AG04449 (cell line): Measurements from ENCODE around the gene TDRD5.

Source experiments
- CTCF ChIA-PET: fragments of 350-600 bp; formaldehyde crosslinking; extraction: SDS; loops from one replicate; lab custom pipeline; 2021; ENCODE audit warnings: antibody characterized with exemption; lab: Yijun Ruan, JAX
- POLR2A ChIA-PET: fragments of 400-600, 350-600 bp; formaldehyde crosslinking; extraction: SDS; loops from one replicate; lab custom pipeline; 2020; ENCODE audit warnings: antibody characterized with exemption, inconsistent platforms; lab: Yijun Ruan, JAX
- DNase-seq: peaks from one replicate; pipeline ENCODE4 v3.0.0-alpha.2; 2010; ENCODE audit warnings: low read depth, low spot score
- H3K4me3 ChIP-seq: 2 replicates; pipeline ENCODE4 v1.5.1; 2011; ENCODE audit warnings: low read depth, mild to moderate bottlenecking, control low read depth, low read length
- TF ChIP-seq, protein P1 (sequence below): IDR thresholded peaks from one replicate; pipeline ENCODE4 v1.5.1; 2011; ENCODE audit warnings: mild to moderate bottlenecking, moderate library complexity, low read length, control low read depth, inconsistent platforms; ENCODE audit not compliant: insufficient read depth; ENCODE audit errors: missing control alignments

The TDRD5 gene, protein sequence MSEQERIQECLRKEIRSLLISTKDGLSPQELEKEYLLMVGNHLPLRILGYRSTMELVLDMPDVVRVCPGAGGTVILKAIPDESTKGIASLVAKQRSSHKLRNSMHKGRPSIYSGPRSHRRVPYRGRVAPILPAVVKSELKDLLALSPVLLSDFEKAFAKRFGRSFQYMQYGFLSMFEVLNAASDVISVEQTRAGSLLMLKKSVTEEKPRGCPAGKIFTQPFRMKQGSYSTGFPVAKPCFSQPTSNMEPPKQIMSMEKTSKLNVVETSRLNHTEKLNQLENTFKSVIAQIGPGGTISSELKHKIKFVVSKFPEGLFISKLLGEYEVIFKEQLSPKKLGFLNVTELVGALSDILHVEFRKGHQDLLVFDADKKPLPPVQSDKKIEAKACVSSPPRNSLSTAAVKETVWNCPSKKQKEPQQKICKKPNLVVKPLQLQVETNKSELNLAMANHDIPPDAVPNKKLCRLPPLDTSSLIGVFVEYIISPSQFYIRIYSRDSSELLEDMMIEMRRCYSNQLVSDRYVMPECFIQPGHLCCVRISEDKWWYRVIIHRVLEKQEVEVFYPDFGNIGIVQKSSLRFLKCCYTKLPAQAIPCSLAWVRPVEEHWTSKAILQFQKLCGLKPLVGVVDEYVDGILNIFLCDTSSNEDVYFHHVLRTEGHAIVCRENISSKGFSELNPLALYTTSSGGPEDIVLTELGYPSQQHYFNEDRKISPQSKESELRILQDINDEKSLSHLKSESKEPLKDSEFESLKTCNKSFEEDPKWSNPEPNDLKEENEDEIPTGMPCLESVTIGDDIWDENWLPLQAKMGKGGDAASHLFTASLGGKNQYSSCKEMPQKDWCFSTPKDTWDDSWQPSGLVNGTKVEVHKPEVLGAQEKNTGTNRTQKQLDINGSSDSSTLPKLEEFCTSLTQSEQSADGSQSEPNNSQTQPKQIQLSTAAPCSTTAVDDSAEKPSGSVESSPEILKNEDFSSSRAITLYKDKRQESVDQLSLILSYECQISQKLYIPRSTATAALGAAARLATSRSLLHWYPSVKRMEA

DNA sequence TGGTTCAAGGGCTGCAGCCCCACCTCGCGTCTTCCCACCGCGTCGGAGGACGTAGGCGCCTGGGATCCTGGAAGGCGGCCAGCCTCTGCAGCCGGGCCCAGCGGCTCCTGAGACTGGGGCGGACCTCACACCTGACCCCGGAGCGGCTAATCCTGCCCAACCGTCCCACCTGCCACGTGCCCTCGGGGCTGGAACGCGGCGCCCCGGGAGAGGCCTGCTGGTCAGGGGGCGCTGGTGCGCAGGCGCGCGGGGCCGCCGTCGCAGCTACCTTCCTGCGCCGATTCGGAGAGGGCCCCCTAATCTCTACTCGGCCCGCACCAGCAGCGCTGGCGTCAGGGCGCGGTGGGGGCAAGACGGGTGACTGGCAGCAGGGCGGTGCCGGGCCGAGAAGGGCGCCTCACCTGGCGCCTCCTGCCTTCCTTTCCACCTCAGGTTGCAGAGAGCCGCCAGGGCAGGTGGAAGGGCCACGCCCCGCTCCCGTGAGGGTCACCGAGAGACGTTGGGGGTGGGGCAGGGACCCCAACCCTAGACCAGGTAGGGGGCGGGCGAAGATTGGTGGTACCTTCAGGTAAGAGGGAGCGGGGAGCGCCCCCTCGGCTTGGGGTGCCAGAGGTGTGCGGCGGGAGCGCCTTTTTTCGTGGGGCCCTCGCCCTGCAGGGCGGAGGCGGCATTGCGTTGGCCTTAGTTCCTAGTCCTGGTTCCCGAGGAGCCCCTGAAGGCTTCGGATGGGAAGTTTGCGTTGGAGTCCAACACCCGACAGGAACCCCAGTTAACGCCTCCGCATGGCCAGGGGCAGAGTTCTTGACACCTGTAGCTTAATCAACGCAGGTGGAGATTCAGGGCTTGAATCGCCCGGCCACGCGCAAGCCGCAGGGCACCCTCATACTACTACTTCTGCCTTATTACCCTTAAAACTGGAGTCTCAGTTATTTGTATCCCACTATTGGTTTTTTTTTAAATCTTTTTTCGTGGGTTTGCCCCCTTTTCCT, at the start of gene TDRD5:
Gene TDRD5, plus strand, starts transcription at position 241 of the 989 bp plus-strand sequence. CDS start 784 bp downstream, outside the sequence.
- H3K4me3 ChIP-seq, result no peak within 1 kb of the TSS
- ChIA-PET POLR2A (no interaction called here), CTCF (no interaction called here)
- DNase-seq, result no peak
- TF ChIP-seq, protein P1, sequence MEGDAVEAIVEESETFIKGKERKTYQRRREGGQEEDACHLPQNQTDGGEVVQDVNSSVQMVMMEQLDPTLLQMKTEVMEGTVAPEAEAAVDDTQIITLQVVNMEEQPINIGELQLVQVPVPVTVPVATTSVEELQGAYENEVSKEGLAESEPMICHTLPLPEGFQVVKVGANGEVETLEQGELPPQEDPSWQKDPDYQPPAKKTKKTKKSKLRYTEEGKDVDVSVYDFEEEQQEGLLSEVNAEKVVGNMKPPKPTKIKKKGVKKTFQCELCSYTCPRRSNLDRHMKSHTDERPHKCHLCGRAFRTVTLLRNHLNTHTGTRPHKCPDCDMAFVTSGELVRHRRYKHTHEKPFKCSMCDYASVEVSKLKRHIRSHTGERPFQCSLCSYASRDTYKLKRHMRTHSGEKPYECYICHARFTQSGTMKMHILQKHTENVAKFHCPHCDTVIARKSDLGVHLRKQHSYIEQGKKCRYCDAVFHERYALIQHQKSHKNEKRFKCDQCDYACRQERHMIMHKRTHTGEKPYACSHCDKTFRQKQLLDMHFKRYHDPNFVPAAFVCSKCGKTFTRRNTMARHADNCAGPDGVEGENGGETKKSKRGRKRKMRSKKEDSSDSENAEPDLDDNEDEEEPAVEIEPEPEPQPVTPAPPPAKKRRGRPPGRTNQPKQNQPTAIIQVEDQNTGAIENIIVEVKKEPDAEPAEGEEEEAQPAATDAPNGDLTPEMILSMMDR, result no peak

DNA sequence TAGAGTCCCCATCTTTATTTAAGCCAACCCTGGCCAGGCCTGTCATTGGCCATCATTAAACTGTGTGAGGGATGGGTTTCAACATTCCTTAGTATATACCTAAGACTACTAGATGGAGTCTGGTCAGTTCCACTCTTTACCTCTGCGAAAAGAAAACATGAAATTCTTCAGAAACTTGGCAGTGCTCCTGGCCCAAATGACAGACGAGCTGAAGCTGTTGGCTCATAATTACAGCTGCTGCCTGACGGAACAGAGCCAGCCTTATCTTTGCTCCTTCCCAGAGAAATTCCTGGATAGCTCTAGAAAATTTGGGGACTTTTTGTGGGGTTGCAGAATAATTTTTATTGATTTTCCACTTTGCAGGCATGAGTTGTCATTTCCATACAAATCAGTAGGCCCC, 46.3 kb upstream of the TDRD5 start:
- TF ChIP-seq, protein P1, result no peak
- no peak for DNase-seq
- CTCF ChIA-PET, result no interaction called here
- POLR2A ChIA-PET, result no interaction called here
- H3K4me3 ChIP-seq, result no peak overlapping the region

DNA sequence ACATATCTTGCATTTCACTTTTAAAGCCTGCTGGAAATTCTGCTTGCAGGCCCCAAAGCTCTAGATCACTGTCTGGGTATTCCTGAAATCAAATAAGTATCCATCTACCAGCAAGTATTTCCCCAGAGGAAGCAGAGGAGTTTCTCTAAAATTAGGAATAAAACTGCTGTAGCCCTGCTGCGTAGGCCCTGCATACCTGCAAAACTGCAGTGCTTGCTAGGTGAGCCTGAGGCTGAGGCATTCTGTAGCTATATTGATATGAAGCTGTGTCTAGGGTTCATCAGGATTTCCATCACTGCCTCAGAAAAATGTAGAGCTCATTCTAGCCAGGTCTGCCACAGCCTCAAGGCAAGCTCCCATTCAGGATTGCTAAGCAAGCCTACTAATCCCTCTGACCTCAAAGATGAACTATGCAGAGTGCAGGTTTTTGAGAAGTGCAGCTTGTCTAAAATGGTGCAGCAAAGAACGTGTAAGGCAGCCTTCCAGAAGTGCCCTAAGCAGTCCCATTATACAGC, 44.6 kb upstream of the TDRD5 start:
- DNase-seq, result no peak
- no peak overlapping the region for H3K4me3 ChIP-seq
- ChIA-PET CTCF (no interaction called here), POLR2A (no interaction called here)
- TF ChIP-seq, protein P1, result no peak

DNA sequence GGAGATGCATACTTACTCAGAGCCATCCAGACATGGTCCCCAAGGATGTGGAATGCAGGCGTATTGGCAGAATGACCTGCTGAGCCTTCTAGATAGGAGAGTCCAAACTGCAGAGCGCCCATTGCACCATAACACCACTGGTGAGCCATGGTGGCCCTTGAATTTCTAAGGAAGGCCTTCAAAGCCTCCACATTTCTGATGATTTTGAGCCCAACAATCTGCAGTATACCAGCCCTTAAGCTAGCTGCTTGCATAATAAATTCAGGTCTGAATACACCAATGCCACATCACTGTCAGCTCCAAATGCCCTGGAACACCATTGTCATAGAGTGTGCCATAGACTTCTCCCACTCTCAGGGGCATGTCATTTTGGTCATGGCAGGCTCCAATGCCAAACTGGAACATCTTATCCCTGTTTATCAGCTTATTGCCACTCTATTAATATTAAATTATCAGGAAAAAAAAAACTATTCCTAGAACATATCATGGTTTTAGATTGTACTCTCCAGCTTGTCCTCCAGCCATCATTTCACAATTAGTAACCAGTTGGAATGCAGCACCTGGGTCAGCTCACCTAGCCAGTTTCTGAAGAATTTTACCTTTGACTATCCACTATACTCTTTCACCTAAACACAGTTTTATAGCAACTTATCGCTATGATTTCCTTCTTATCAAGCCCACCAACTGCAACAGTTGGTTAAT, 42.8 kb upstream of the TDRD5 start:
- no peak for DNase-seq
- CTCF ChIA-PET, result no interaction called here
- H3K4me3 ChIP-seq, result no peak overlapping the region
- POLR2A ChIA-PET, result no interaction called here
- TF ChIP-seq, protein P1, result no peak

DNA sequence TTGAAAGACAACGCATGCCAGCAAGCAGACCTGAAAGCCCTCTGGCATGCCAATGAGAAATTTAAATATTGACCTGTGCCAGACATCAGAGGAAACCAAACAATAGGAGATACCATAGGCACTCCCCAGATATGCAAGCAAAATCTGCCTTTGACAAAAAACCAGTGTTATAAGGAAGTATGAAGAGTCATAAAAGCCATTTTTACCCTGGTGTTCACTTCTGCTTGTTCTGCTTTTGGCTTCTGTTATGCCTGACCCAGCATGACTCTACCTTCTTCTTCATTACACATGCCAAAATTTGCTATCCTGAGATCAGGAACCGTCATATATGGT, 42.3 kb upstream of the TDRD5 start:
- POLR2A ChIA-PET, result no interaction called here
- no peak for DNase-seq
- CTCF ChIA-PET, result no interaction called here
- TF ChIP-seq, protein P1, result no peak
- H3K4me3 ChIP-seq, result no peak overlapping the region
